Prostate gland (tissue), 2 donors: ENCODE measurements around the gene ACSM3.

Experiments used
- POLR2A ChIP-seq: fragments of 450-650 bp; IDR thresholded peaks from one replicate; pipeline ENCODE4 v1.6.1; 2016; ENCODE audit warnings: antibody characterized with exemption, mild to moderate bottlenecking
- POLR2AphosphoS5 ChIP-seq: sonication (generic); formaldehyde crosslinking; IDR thresholded peaks from one replicate; pipeline ENCODE4 v1.6.1; 2017; ENCODE audit warnings: antibody characterized with exemption
- TF ChIP-seq, protein P1 (sequence below), 4 experiments: fragments of 200-600 bp in 2 of 4; fragments of 450-650 bp in 2 of 4; sonication (generic) in 2 of 4; IDR thresholded peaks; 1 replicate in 3 of 4; 2 replicates in 1 of 4; pipeline ENCODE4 v1.5.1; 2016 to 2019; ENCODE audit warnings: antibody characterized with exemption in 4 of 4, mild to moderate bottlenecking in 2 of 4, moderate library complexity in 2 of 4

DNA sequence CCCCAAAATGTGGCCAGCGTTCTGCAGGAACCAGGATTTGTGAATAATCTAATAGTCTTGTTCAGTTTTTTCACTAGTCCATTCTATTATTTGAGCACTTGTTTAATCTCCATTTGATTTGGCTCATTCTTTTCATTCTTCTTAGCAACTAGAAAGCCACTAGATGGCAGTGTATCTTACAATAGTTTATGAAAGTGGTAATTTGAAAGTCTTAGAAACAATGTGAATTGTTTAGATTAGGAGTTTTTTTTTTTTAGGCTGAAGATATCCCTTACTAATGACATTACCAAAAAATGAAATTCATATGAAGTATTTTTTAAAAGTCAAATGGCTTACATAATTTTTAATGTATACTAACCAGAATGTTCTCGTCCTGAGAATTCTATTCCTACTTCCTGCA is 35.8 kb downstream of the ACSM3 start:
- TF ChIP-seq, protein P1, sequence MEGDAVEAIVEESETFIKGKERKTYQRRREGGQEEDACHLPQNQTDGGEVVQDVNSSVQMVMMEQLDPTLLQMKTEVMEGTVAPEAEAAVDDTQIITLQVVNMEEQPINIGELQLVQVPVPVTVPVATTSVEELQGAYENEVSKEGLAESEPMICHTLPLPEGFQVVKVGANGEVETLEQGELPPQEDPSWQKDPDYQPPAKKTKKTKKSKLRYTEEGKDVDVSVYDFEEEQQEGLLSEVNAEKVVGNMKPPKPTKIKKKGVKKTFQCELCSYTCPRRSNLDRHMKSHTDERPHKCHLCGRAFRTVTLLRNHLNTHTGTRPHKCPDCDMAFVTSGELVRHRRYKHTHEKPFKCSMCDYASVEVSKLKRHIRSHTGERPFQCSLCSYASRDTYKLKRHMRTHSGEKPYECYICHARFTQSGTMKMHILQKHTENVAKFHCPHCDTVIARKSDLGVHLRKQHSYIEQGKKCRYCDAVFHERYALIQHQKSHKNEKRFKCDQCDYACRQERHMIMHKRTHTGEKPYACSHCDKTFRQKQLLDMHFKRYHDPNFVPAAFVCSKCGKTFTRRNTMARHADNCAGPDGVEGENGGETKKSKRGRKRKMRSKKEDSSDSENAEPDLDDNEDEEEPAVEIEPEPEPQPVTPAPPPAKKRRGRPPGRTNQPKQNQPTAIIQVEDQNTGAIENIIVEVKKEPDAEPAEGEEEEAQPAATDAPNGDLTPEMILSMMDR (IDR thresholded peaks at IDR 0.05) = peak; percentile 25 to 63 (median 51)
- TF ChIP-seq POLR2A (no peak), POLR2AphosphoS5 (no peak)
